H1 (cell line): Measurements from ENCODE around the gene CPSF7. TPM values are rescaled to one million over a fixed set of nuclear protein-coding genes. Genes with fewer than 3 reads are reported as not detected.

Experiments used
- CTCF ChIA-PET: fragments of 300-600 bp; sonication (Branson Sonifier 250); formaldehyde crosslinking; loops from one replicate; lab custom pipeline; 2021; ENCODE audit not compliant: partially characterized antibody; lab: Charles Lee
- POLR2A ChIA-PET: fragments of 300-600 bp; sonication (Branson Sonifier 250); formaldehyde crosslinking; loops from one replicate; lab custom pipeline; 2021; ENCODE audit warnings: inconsistent platforms; ENCODE audit not compliant: partially characterized antibody; lab: Charles Lee
- DNase-seq, 2 experiments: peaks; one replicate each; pipeline versions ENCODE4 v3.0.0 to v3.0.0-alpha.2; 2010 to 2022; ENCODE audit warnings: low spot score in 2 of 2, low read depth in 1 of 2, mixed read lengths in 1 of 2
- FAIRE-seq: peaks from 2 replicates; lab custom pipeline; 2011; peaks lifted over from hg19 to GRCh38; lab: Jason Lieb, UNC
- H2AFZ ChIP-seq: 2 replicates; pipeline ENCODE4 v1.8.1; 2012; ENCODE audit warnings: low read length, inconsistent platforms
- H2AK5ac ChIP-seq: 2 replicates; pipeline ENCODE4 v1.6.1; 2013; ENCODE audit warnings: low read depth, low read length
- H2BK120ac ChIP-seq: replicated peaks from 2 replicates; pipeline ENCODE3; 2013; ENCODE audit warnings: low read depth, low read length, inconsistent platforms
- H2BK12ac ChIP-seq: 2 replicates; pipeline ENCODE4 v1.6.1; 2013; ENCODE audit warnings: low read depth, low read length
- H2BK15ac ChIP-seq: 2 replicates; pipeline ENCODE4 v1.6.1; 2013; ENCODE audit warnings: low read length
- H2BK20ac ChIP-seq: 2 replicates; pipeline ENCODE4 v1.6.1; 2013; ENCODE audit warnings: low read length
- H2BK5ac ChIP-seq: 2 replicates; pipeline ENCODE4 v1.6.1; 2013; ENCODE audit warnings: low read depth, low read length
- H3K14ac ChIP-seq: 2 replicates; pipeline ENCODE4 v1.6.1; 2013; ENCODE audit warnings: inconsistent platforms; ENCODE audit not compliant: insufficient read length
- H3K18ac ChIP-seq: 2 replicates; pipeline ENCODE4 v1.6.1; 2013; ENCODE audit warnings: low read length; ENCODE audit errors: extremely low read depth
- H3K23ac ChIP-seq: 2 replicates; pipeline ENCODE4 v1.6.1; 2013; ENCODE audit warnings: inconsistent platforms; ENCODE audit not compliant: insufficient read length
- H3K23me2 ChIP-seq: 2 replicates; pipeline ENCODE4 v1.6.1; 2013; ENCODE audit warnings: low read depth, low read length
- H3K27ac ChIP-seq: 2 replicates; pipeline ENCODE4 v1.6.1; 2011; ENCODE audit warnings: low read depth, low read length, inconsistent platforms
- H3K27me3 ChIP-seq, 4 experiments: replicated peaks in 1 of 4; 1 replicate in 1 of 4; 2 replicates in 3 of 4; pipeline versions ENCODE4 v1.6.1 to v1.8.1; 2011 to 2013; ENCODE audit warnings: low read length in 3 of 4, mild to moderate bottlenecking in 3 of 4, inconsistent platforms in 2 of 4, mixed read lengths in 2 of 4, moderate library complexity in 1 of 4; ENCODE audit not compliant: control insufficient read depth in 3 of 4, insufficient read depth in 3 of 4; ENCODE audit errors: extremely low read depth in 1 of 4
- H3K36me3 ChIP-seq, 4 experiments: 2 replicates each; pipeline versions ENCODE4 v1.6.1 to v1.8.1; 2011 to 2013; ENCODE audit warnings: mild to moderate bottlenecking in 4 of 4, low read length in 3 of 4, moderate library complexity in 2 of 4, control low read depth in 1 of 4, inconsistent platforms in 1 of 4; ENCODE audit not compliant: insufficient read depth in 4 of 4, control insufficient read depth in 2 of 4
- H3K4ac ChIP-seq: replicated peaks from 2 replicates; pipeline ENCODE3; 2013; ENCODE audit warnings: low read length, low read depth, mixed read lengths, inconsistent platforms; ENCODE audit not compliant: insufficient read length
- H3K4me1 ChIP-seq, 4 experiments: replicated peaks in 1 of 4; 1 replicate in 1 of 4; 2 replicates in 3 of 4; pipeline versions ENCODE4 v1.6.1 to v1.8.1; 2011 to 2013; ENCODE audit warnings: low read length in 3 of 4, inconsistent platforms in 2 of 4, mixed read lengths in 1 of 4; ENCODE audit not compliant: insufficient read depth in 4 of 4, control insufficient read depth in 3 of 4
- H3K4me2 ChIP-seq, 2 experiments: 2 replicates each; pipeline versions ENCODE4 v1.6.1 to v1.8.1; 2011 to 2013; ENCODE audit warnings: low read depth in 2 of 2, low read length in 2 of 2, control low read depth in 1 of 2, inconsistent platforms in 1 of 2, mild to moderate bottlenecking in 1 of 2; ENCODE audit not compliant: insufficient read depth in 1 of 2
- H3K4me3 ChIP-seq, 4 experiments: fragments of 200-600, 300-600 bp in 1 of 4; sonication (generic), shearing (Covaris generic), sonication (Bioruptor Twin) in 1 of 4; 2 replicates each; pipeline versions ENCODE4 v1.5.1 to v1.8.1; 2011 to 2016; ENCODE audit warnings: low read length in 4 of 4, low read depth in 3 of 4, control low read depth in 2 of 4, inconsistent platforms in 2 of 4, mild to moderate bottlenecking in 2 of 4, mixed read lengths in 1 of 4, moderate library complexity in 1 of 4; ENCODE audit not compliant: insufficient read depth in 2 of 4; ENCODE audit errors: extremely low read depth in 1 of 4
- H3K56ac ChIP-seq: replicated peaks from 2 replicates; pipeline ENCODE3; 2013; ENCODE audit warnings: low read depth, mild to moderate bottlenecking, mixed read lengths, low read length, inconsistent platforms; ENCODE audit not compliant: insufficient read length
- H3K79me1 ChIP-seq: 2 replicates; pipeline ENCODE4 v1.6.1; 2013; ENCODE audit warnings: low read depth, low read length, control low read depth
- H3K79me2 ChIP-seq, 2 experiments: 2 replicates each; pipeline versions ENCODE4 v1.6.1 to v1.8.1; 2012 to 2013; ENCODE audit warnings: low read length in 2 of 2, mild to moderate bottlenecking in 2 of 2, inconsistent platforms in 1 of 2; ENCODE audit not compliant: insufficient read depth in 2 of 2, control insufficient read depth in 1 of 2
- H3K9ac ChIP-seq, 4 experiments: replicated peaks in 1 of 4; 1 replicate in 1 of 4; 2 replicates in 3 of 4; pipeline versions ENCODE4 v1.6.1 to v1.8.1; 2011 to 2013; ENCODE audit warnings: low read depth in 3 of 4, low read length in 3 of 4, control low read depth in 2 of 4, mild to moderate bottlenecking in 2 of 4, moderate library complexity in 2 of 4, inconsistent platforms in 1 of 4; ENCODE audit errors: extremely low read depth in 1 of 4
- H3K9me3 ChIP-seq, 2 experiments: 2 replicates each; pipeline versions ENCODE4 v1.6.1 to v1.8.1; 2012 to 2013; ENCODE audit warnings: mild to moderate bottlenecking in 2 of 2, moderate library complexity in 2 of 2, control low read depth in 1 of 2, inconsistent platforms in 1 of 2, low read depth in 1 of 2, low read length in 1 of 2, mixed read lengths in 1 of 2; ENCODE audit not compliant: insufficient read depth in 2 of 2
- H4K20me1 ChIP-seq, 2 experiments: replicated peaks in 1 of 2; 2 replicates each; pipeline versions ENCODE3 to v1.8.1; 2011 to 2013; ENCODE audit warnings: inconsistent platforms in 2 of 2, low read length in 2 of 2, mild to moderate bottlenecking in 1 of 2; ENCODE audit not compliant: insufficient read depth in 2 of 2, control insufficient read depth in 1 of 2
- H4K5ac ChIP-seq: 2 replicates; pipeline ENCODE4 v1.6.1; 2013; ENCODE audit warnings: low read length, low read depth, mixed read lengths, inconsistent platforms; ENCODE audit not compliant: insufficient read length
- H4K8ac ChIP-seq: 2 replicates; pipeline ENCODE4 v1.8.0; 2013; ENCODE audit warnings: mild to moderate bottlenecking, moderate library complexity, low read length, inconsistent platforms; ENCODE audit not compliant: insufficient read depth; ENCODE audit errors: extremely low read depth
- H4K91ac ChIP-seq: replicated peaks from 2 replicates; pipeline ENCODE3; 2013; ENCODE audit warnings: low read length, mixed read lengths, inconsistent platforms; ENCODE audit not compliant: insufficient read length
- BACH1 ChIP-seq: IDR thresholded peaks from 2 replicates; pipeline ENCODE4 v1.6.1; 2012; ENCODE audit warnings: low read length, improper control_type of control experiment
- CBX8 ChIP-seq: fragments of 300-800, 300-1000 bp; sonication (generic); IDR thresholded peaks from 2 replicates; pipeline ENCODE4 v1.7.1; 2016; ENCODE audit warnings: low read depth, low read length, borderline replicate concordance
- CREB1 ChIP-seq: IDR thresholded peaks from 2 replicates; pipeline ENCODE4 v1.6.1; 2012; ENCODE audit warnings: inconsistent platforms
- E2F6 ChIP-seq: IDR thresholded peaks from 2 replicates; pipeline ENCODE4 v1.6.1; 2012; ENCODE audit warnings: inconsistent platforms
- FOSL1 ChIP-seq: IDR thresholded peaks from 2 replicates; pipeline ENCODE4 v1.6.1; 2011; ENCODE audit warnings: mild to moderate bottlenecking, low read depth, low read length, moderate library complexity; ENCODE audit not compliant: insufficient read depth
- KDM4A ChIP-seq: IDR thresholded peaks from one replicate; pipeline ENCODE4 v1.7.1; 2012; ENCODE audit warnings: low read depth, mild to moderate bottlenecking, moderate library complexity, low read length, inconsistent platforms; ENCODE audit not compliant: severe bottlenecking
- MAFK ChIP-seq: IDR thresholded peaks from 2 replicates; pipeline ENCODE4 v1.6.1; 2012; ENCODE audit warnings: low read depth, mild to moderate bottlenecking, improper control_type of control experiment, low read length
- PHF8 ChIP-seq: fragments of 200-600 bp; sonication (generic); conservative IDR thresholded peaks from 2 replicates; pipeline ENCODE4 v1.7.1; 2012; ENCODE audit warnings: low read depth, mild to moderate bottlenecking, inconsistent platforms, low read length, moderate library complexity
- POLR2AphosphoS5 ChIP-seq: IDR thresholded peaks from 2 replicates; pipeline ENCODE4 v1.6.1; 2011; ENCODE audit warnings: low read depth, low read length
- RAD21 ChIP-seq, 2 experiments: IDR thresholded peaks in 1 of 2; conservative IDR thresholded peaks in 1 of 2; 2 replicates each; pipeline ENCODE4 v1.6.1; 2011; ENCODE audit warnings: low read depth in 2 of 2, low read length in 2 of 2, improper control_type of control experiment in 1 of 2, inconsistent platforms in 1 of 2, mild to moderate bottlenecking in 1 of 2, moderate library complexity in 1 of 2
- RFX5 ChIP-seq: IDR thresholded peaks from 2 replicates; pipeline ENCODE4 v1.6.1; 2011; ENCODE audit warnings: low read depth, low read length, improper control_type of control experiment, borderline replicate concordance
- SUZ12 ChIP-seq: fragments of 200-600 bp; sonication (generic); IDR thresholded peaks from 2 replicates; pipeline ENCODE4 v1.6.1; 2012; ENCODE audit warnings: mild to moderate bottlenecking, inconsistent platforms, low read length, moderate library complexity, mixed read lengths
- TAF1 ChIP-seq: IDR thresholded peaks from 2 replicates; pipeline ENCODE4 v1.6.1; 2011; ENCODE audit warnings: mild to moderate bottlenecking, low read depth, low read length
- WGBS, 2 experiments: shearing (Covaris generic) in 1 of 2; methylation state at CpG; one replicate each; pipeline versions ENCODE4 v1.1.6 to v1.1.7; 2013 to 2015; ENCODE audit warnings: low lambda C conversion rate in 2 of 2, mixed read lengths in 2 of 2, inconsistent platforms in 1 of 2, low coverage in 1 of 2, missing lambda C conversion rate in 1 of 2; ENCODE audit not compliant: insufficient replicate concordance in 2 of 2, insufficient coverage in 1 of 2, insufficient read length in 1 of 2; ENCODE audit errors: extremely low coverage in 1 of 2, missing lambda C conversion rate in 1 of 2; 5-methylcytosine and 5-hydroxymethylcytosine counted together
- polyA plus RNA-seq, 7 experiments: library from polyadenylated mRNA; depleted of rRNA in 3 of 7; stranded (reverse) in 5 of 7; unstranded in 2 of 7; fragments of >200 nt in 5 of 7; fragments of 200-250 nt in 2 of 7; gene quantifications; 1 replicate in 5 of 7; 2 replicates in 1 of 7; 4 replicates in 1 of 7; pipeline versions ENCODE4 v1.2.1 to v1.2.3, GENCODE V29; 2011 to 2013; ENCODE audit warnings: missing spikeins in 2 of 7, mixed read lengths in 2 of 7
- total RNA-seq: library from RNA; stranded (reverse); fragmentation: NEBNext Ultra II Directional; extraction: Animal tissue kit (Norgen Biotek cat#: 25700); gene quantifications from 2 replicates; pipeline ENCODE4 v1.2.1, GENCODE V29; 2021

CPSF7 gene
- total and polyA plus RNA-seq, 2 of the 8 experiments (the other 6 are each of a cell fraction or from before 2014, with no cell fraction given), result 95.9 to 122 TPM

GRCh38 chr11:61362542-61362875, 67.3 kb downstream of the CPSF7 start:
- H3K23ac ChIP-seq, result no peak overlapping the region
- no peak for TF ChIP-seq MAFK
- TF ChIP-seq TAF1, result no peak
- no peak for TF ChIP-seq RFX5
- no peak for TF ChIP-seq PHF8
- peak; percentile 25 for TF ChIP-seq KDM4A
- TF ChIP-seq POLR2AphosphoS5, result no peak; the same call in 1 of the 2 replicates
- no peak for TF ChIP-seq FOSL1
- no peak for TF ChIP-seq SUZ12
- no peak for TF ChIP-seq CBX8
- TF ChIP-seq RAD21 (IDR thresholded peaks at IDR 0.05 in 1 of 2, conservative IDR thresholded peaks at IDR 0.05 in 1 of 2; ENCODE audit: low read depth in 2 of 2, low read length in 2 of 2), result no peak
- no peak for TF ChIP-seq CREB1
- TF ChIP-seq BACH1, result no peak
- TF ChIP-seq E2F6, result no peak

More at GRCh38 chr11:61362542-61362875, 67.3 kb downstream of the CPSF7 start:
- Histone ChIP-seq H3K4me1 (no peaks in the 10 kb centered on the region), H3K27me3 (no peaks in the 10 kb centered on the region), H2BK5ac (peak overlapping the region; percentile 78; the same call in 1 of the 2 replicates), H3K36me3 (peaks cover 15 to 35% (median 28%) of the 10 kb centered on the region in 4 experiments), H3K23me2 (peaks cover 14% of the 10 kb centered on the region), H4K8ac (peak overlapping the region; percentile 19; the same call in 1 of the 2 replicates), H3K4ac (peak overlapping the region; percentile 15), H3K18ac (peak overlapping the region; percentile 87; the same call in 1 of the 2 replicates), H3K4me3 (peak overlapping the region; percentile 77 to 100 (median 86)), H4K91ac (peak overlapping the region; percentile 12), H2AFZ (peak overlapping the region; percentile 16; the same call in 1 of the 2 replicates), H3K56ac (no peak overlapping the region), H3K9me3 (no peaks in the 10 kb centered on the region), H3K79me2 (peaks cover 3 to 23% of the 10 kb centered on the region in 2 experiments), H3K79me1 (peaks cover 3% of the 10 kb centered on the region), H3K27ac (peak overlapping the region; percentile 100; the same call in 1 of the 2 replicates), H3K14ac (no peak overlapping the region), H2BK20ac (no peak overlapping the region), H4K20me1 (no peaks in the 10 kb centered on the region), H2AK5ac (0 out of 2 replicates have a peak overlapping the region, but pooled peaks have one; percentile 85), H2BK12ac (peak overlapping the region; percentile 84), H2BK120ac (no peak overlapping the region), H2BK15ac (peak overlapping the region; percentile 72; the same call in 1 of the 2 replicates), H3K9ac (peak overlapping the region; percentile 94 to 100 (median 99)), H3K4me2 (peak overlapping the region; percentile 88 to 94), H4K5ac (peak overlapping the region; percentile 11)
- DNase-seq (no peak), FAIRE-seq (no peak)
- ChIA-PET POLR2A (interaction anchor here (0.6 to 39.7 kb wide), 27 partner anchors 8 to 435 kb away, joined by 3 to 1106 read pairs (median 5); partner anchors contain the start of genes CPSF7, CYB561A3, DDB1 and SDHAF2), CTCF (interaction anchor here (0.8 to 22.8 kb wide), 7 partner anchors 12 to 154 kb away, joined by 3 to 255 read pairs (median 8); partner anchors contain the start of genes DDB1, TKFC and TMEM216)
- WGBS, 2 experiments, result 3% methylated on average over 12 of the region's 12 CpGs; no CpG with 5 or more reads in 1 of the 2 experiments
